Measurements from ENCODE around the gene ANKRD23. TPM values are rescaled to one million over a fixed set of nuclear protein-coding genes. Genes with fewer than 3 reads are reported as not detected.

The ANKRD23 gene
- total RNA-seq, 4 donors from 2014 or later = 1.4 to 4.4 (median 1.8) TPM

GRCh38 chr2:96870626-96871255 lies 26.9 kb upstream of the ANKRD23 start:
- no peak for DNase-seq (ENCODE audit: low spot score)
- TF ChIP-seq, protein P1, sequence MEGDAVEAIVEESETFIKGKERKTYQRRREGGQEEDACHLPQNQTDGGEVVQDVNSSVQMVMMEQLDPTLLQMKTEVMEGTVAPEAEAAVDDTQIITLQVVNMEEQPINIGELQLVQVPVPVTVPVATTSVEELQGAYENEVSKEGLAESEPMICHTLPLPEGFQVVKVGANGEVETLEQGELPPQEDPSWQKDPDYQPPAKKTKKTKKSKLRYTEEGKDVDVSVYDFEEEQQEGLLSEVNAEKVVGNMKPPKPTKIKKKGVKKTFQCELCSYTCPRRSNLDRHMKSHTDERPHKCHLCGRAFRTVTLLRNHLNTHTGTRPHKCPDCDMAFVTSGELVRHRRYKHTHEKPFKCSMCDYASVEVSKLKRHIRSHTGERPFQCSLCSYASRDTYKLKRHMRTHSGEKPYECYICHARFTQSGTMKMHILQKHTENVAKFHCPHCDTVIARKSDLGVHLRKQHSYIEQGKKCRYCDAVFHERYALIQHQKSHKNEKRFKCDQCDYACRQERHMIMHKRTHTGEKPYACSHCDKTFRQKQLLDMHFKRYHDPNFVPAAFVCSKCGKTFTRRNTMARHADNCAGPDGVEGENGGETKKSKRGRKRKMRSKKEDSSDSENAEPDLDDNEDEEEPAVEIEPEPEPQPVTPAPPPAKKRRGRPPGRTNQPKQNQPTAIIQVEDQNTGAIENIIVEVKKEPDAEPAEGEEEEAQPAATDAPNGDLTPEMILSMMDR (IDR thresholded peaks at IDR 0.05) = no peak
- ATAC-seq (ENCODE audit: low FRiP score) = no peak

GRCh38 chr2:96869822-96870625 lies 26.2 kb upstream of the ANKRD23 start, which contains the start of gene SEMA4C:
SEMA4C (minus strand) TSS chr2:96870080; CDS start chr2:96867886, 2,194 bp downstream.
- DNase-seq (ENCODE audit: low spot score) (no peak), ATAC-seq (ENCODE audit: low FRiP score) (peak; percentile 38)
- TF ChIP-seq, protein P1 (IDR thresholded peaks at IDR 0.05) = no peak

DNA sequence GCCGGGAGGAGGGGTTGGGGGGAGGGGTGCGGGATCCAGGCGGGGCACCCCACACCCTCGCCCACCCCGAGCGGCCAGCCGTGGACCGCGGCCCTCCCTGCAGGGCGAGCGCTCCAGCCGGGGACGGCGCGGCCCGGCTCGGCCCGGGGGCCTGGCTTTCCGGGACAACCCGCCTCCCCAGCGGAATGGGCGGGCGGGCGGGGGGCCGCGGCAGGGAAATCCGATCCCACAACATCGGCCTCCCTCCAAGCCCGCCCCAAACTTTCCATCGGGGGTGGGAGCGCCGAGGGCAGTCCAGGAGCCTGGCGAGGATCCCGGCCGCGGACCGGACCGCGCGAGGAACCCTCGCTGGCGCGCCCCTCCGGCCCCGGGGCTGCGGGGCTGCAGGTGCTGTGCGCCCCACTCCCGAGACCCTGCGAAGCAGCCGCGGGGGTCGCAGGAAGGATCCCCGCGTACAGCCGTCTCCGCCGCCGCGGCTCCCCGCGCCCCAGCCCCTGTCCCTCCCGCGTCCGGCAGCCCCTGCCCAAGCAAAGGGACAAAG lies 25.5 kb upstream of the ANKRD23 start:
- peak; percentile 62 for ATAC-seq (ENCODE audit: low FRiP score)
- TF ChIP-seq, protein P1 (IDR thresholded peaks at IDR 0.05) = no peak
- no peak for DNase-seq (ENCODE audit: low spot score)

DNA sequence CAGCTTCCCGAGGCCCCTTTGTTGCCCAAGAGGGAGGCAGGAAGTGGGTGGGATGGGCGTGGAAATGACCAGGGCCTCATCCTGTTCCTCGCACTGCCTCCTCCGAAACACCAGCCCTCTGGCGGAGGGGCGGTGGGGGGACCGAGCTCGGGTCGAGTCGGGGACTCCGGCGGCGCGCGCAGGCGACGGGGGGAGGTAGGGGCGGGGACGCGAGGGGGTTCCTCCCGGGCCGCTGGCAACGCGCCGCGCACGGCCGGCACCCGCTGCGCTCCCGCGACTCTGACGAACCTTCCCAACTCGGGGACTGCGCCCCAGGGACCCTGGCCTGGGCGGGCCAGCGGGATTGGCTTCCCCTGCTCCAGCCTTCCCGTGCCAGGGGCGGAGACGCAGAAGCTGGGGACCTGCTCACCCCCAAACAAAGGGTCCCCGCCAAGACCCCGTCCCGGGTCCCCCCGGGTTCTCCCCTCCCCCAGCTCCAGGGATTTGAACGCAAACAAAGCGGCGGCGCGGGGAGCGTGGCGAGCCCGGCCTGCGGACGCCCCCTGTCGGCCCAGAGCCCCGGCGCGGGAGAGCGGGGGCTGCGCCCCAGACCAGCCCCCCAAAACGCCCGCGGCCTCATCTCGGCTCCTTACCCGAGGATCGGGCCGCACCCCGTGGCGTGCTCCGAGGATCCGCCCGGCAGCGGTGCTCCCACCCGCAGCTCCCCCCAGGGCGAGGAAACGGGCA lies 24.9 kb upstream of the ANKRD23 start:
- DNase-seq (ENCODE audit: low spot score) = peak; percentile 68
- ATAC-seq (ENCODE audit: low FRiP score) = peak; percentile 55
- TF ChIP-seq, protein P1 (IDR thresholded peaks at IDR 0.05) = no peak

GRCh38 chr2:96867756-96868554 lies 24.1 kb upstream of the ANKRD23 start:
- ATAC-seq (ENCODE audit: low FRiP score) (no peak), DNase-seq (ENCODE audit: low spot score) (no peak)
- TF ChIP-seq, protein P1 (IDR thresholded peaks at IDR 0.05) = no peak

All from omental fat pad (tissue), 4 donors.